Measurements from ENCODE around the gene SV2C. TPM values are rescaled to one million over a fixed set of nuclear protein-coding genes. Genes with fewer than 3 reads are reported as not detected.

The SV2C gene
- total and polyA plus RNA-seq, 2 of the 13 experiments (the other 11 are each of a cell fraction or from before 2014, with no cell fraction given): not detected

GRCh38 chr5:76303921-76304320 is 220.7 kb downstream of the SV2C start:
- WGBS (ENCODE audit: low lambda C conversion rate): 82% methylated on average over 2 of the region's 7 CpGs

More at GRCh38 chr5:76303921-76304320, 220.7 kb downstream of the SV2C start:
- H4K20me1 ChIP-seq (ENCODE audit: insufficient read depth, low read length): no peaks in the 10 kb centered on the region
- H3K4me2 ChIP-seq (ENCODE audit: low read depth, low read length): no peak overlapping the region
- FAIRE-seq (no peak), ATAC-seq (no peak), DNase-seq (ENCODE audit: low spot score) (no peak)
- no peak overlapping the region for H3K27ac ChIP-seq (ENCODE audit: extremely low read length, insufficient read depth, low read length)
- no peak for TF ChIP-seq ZKSCAN8 (CRISPR knock-in tag; IDR thresholded peaks at IDR 0.05; ENCODE audit: borderline replicate concordance)
- no peak for TF ChIP-seq SMAD9 (CRISPR knock-in tag; IDR thresholded peaks at IDR 0.05)
- no peak for TF ChIP-seq ZNF800 (CRISPR knock-in tag; IDR thresholded peaks at IDR 0.05)
- no peak for TF ChIP-seq AHDC1 (CRISPR knock-in tag; IDR thresholded peaks at IDR 0.05; ENCODE audit: borderline replicate concordance)
- no peak for TF ChIP-seq LCORL (IDR thresholded peaks at IDR 0.05)
- TF ChIP-seq LCORL (CRISPR knock-in tag; IDR thresholded peaks at IDR 0.05): no peak
- TF ChIP-seq ISL2 (CRISPR knock-in tag; IDR thresholded peaks at IDR 0.05): no peak
- TF ChIP-seq ZNF138 (CRISPR knock-in tag; IDR thresholded peaks at IDR 0.05; ENCODE audit: low read depth): no peak
- TF ChIP-seq NCOR1 (IDR thresholded peaks at IDR 0.05; ENCODE audit: borderline replicate concordance, low read length): no peak
- no peak for TF ChIP-seq ZNF567 (CRISPR knock-in tag; IDR thresholded peaks at IDR 0.05; ENCODE audit: borderline replicate concordance)
- TF ChIP-seq SRSF9 (IDR thresholded peaks at IDR 0.05; ENCODE audit: borderline replicate concordance, insufficient read depth, low read depth, low read length, poor library complexity, severe bottlenecking): no peak
- no peak for TF ChIP-seq CREB3 (CRISPR knock-in tag; IDR thresholded peaks at IDR 0.05)
- TF ChIP-seq ADNP (CRISPR knock-in tag; IDR thresholded peaks at IDR 0.05): no peak
- TF ChIP-seq ZNF616 (CRISPR knock-in tag; IDR thresholded peaks at IDR 0.05; ENCODE audit: low read depth): no peak
- no peak for TF ChIP-seq SMC3 (IDR thresholded peaks at IDR 0.05; ENCODE audit: low read length)
- no peak for TF ChIP-seq ZNF879 (CRISPR knock-in tag; IDR thresholded peaks at IDR 0.05)
- intact Hi-C loops (cut with micrococcal nuclease; ENCODE audit: unreplicated experiment): no loop called here
- peaks cover 9% of the 10 kb centered on the region for H3K4me1 ChIP-seq (ENCODE audit: insufficient read depth, low read length)
- ChIA-PET POLR2A (no interaction called here), CTCF (ENCODE audit: low intra/inter-chr PET ratio, low total read pairs) (no interaction called here)
- no peaks in the 10 kb centered on the region for H3K79me2 ChIP-seq (ENCODE audit: insufficient read depth, low read length)
- H2AFZ ChIP-seq (ENCODE audit: low read length): no peak overlapping the region
- in situ Hi-C loops (cut with HindIII; ENCODE audit: extremely low pct_ligation_motif_present, low pct_unique_long_range_greater_than_20kb): no loop called here
- no peaks in the 10 kb centered on the region; a peak in 1 of 5 replicates for H3K27me3 ChIP-seq (ENCODE audit: control insufficient read depth in 1 of 2, insufficient read depth in 2 of 2, low read length in 2 of 2)
- H3K9me3 ChIP-seq (ENCODE audit: low read length): no peaks in the 10 kb centered on the region
- no peak overlapping the region for H3K9ac ChIP-seq (ENCODE audit: insufficient read depth, low read depth, low read length)
- no TSS peak for BruUV-seq (replicated peaks)
- no peak overlapping the region for H3K4me3 ChIP-seq (replicated peaks in 1 of 3; ENCODE audit: insufficient read depth in 1 of 3, low read depth in 2 of 3, low read length in 3 of 3)
- H3K36me3 ChIP-seq (replicated peaks in 1 of 2; ENCODE audit: control insufficient read depth in 1 of 2, insufficient read depth in 2 of 2, low read length in 2 of 2): no peaks in the 10 kb centered on the region
